ENCODE measurements around the gene NKX6-2.

GRCh38 chr10:132764108-132764507 lies 21.8 kb downstream of the NKX6-2 start:
- TF ChIP-seq CTCF (IDR thresholded peaks at IDR 0.05; ENCODE audit: low read length) (no peak), EZH2 (IDR thresholded peaks at IDR 0.05; ENCODE audit: borderline replicate concordance, low read length) (no peak)
